Renal cortical epithelial cell (primary cell): Measurements from ENCODE around the gene UBE2R2. TPM values are rescaled to one million over a fixed set of nuclear protein-coding genes. Genes with fewer than 3 reads are reported as not detected.
"Not testable (repeated sequence)": the region's sequence is repeated elsewhere in the genome, so short reads cannot be mapped to it uniquely, and the experiment has no call there.

ENCODE experiments used
- DNase-seq: peaks from one replicate; pipeline ENCODE4 v3.0.0-alpha.2; 2011; ENCODE audit warnings: low read depth
- total RNA-seq: library from RNA; depleted of rRNA; stranded (reverse); fragments of >200 nt; gene quantifications from 2 replicates; pipeline ENCODE4 v1.2.3, GENCODE V29; 2014

Gene UBE2R2
- 13.7 and 39.7 TPM in 2 replicates for total RNA-seq

DNA sequence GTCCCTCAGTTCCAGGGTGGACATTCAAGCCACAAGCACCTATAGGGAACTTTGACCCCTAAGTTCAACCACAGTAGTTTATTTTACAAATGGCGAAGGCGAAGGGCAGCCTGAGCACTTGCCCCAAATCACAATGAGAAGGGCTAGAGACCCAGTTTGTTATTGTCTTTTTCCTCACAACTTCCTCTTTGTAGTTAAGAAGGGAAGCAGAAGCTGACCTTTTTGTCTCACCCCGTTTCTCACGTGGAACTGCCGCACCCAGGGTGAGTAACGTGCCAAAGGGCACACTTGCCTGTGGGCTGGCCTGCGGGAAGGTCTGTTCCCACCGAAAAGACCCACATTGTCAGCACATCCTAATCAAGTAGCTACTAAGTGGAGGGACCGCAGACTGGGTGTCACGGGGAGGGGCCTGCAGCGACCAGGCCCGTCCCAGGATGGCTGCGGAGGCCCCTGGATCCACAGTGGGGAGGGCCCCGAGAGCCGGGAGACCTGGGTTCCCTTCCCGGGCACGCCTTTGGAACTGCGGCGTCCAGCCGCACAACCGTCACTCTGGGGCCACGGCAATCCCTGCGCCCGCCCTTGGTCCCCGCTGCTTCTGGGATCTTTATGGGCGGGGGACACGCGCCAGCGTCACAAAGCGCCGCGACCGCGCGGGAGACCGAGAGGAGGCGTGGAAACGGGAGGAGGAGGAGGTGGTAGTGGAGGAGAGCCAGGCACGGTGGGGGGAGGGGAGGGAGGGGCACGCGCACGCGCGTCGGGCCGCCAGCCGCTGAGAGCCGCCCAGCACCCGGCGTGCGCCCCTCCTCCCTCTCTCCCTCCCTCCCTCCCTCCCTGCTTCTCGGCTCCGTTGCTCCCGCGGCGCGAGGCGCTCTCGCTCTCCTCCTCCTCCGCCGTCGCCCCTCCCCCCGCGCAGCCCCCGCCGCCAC, at the start of gene UBE2R2:
TSS of gene UBE2R2 (plus strand) at position 834 of the 926 bp plus-strand sequence. CDS start 598 bp downstream, outside the sequence.
- DNase-seq, result peak; percentile 86

DNA sequence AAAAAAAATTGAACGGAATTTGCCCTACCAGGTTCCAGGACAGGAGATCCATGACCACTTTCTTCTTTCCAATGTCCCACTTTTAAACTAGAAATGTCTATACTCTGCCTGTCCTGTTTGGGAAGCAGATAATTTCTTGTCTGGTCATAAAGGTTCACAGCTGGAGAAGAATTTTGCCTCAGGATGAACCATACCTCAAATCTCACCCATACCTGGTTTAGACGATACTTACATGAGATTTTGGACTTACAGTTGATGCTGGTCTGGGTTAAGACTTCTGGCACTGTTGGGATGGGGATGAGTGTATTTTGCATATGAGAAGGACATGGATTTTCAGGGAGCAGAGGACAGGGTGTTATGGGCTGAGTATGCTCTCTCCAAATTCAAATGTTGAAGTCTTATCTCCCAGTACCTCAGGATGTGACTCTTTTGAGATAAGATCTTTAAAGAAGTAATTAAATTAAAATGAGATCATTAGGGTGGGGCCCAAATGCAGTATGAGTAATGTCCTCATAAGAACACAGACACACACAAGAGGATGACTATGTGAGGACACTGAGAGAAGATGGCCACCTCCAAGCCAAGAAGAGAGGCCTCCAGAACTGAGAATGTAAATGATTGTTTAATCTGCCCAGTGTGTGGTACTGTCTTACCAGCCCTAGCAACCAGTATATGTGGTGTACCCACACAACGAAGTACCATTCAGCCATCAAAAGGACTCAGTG, 46.6 kb upstream of the UBE2R2 start:
- not testable (repeated sequence) for DNase-seq

- DNase-seq, result not testable (repeated sequence)
These were observed 43.8 kb upstream of the UBE2R2 start for GRCh38 chr9:33773135-33773534.

DNA sequence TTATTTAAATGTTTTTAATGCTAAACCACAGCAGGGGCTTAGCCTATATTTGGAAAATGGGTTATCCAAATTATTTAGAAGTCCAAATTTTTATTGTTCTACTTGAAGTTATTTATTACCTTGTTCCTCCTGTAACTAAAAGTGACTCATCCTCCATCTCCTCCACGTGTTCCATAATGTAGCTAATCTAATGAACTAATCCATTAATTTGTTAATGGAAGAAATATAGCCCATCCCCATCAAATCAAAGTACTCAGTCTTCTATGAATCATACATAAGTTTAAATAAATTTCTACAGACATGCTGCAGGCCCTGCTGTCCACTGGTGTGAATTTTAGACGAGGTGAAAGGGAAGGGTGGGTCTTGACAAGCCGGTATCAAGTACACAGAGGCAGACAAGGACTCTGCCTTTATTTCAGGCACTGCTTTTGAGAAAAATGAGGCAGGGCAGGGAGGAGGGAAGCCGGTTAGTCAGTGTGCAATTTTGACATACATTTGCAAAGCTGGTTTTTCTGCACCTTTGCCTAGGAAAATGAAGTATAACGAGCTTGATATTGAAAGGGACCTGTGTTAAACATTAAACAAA, 42.8 kb upstream of the UBE2R2 start:
- not testable (repeated sequence) for DNase-seq

- no peak for DNase-seq
These were observed 40.4 kb upstream of the UBE2R2 start for GRCh38 chr9:33776578-33776977.

DNA sequence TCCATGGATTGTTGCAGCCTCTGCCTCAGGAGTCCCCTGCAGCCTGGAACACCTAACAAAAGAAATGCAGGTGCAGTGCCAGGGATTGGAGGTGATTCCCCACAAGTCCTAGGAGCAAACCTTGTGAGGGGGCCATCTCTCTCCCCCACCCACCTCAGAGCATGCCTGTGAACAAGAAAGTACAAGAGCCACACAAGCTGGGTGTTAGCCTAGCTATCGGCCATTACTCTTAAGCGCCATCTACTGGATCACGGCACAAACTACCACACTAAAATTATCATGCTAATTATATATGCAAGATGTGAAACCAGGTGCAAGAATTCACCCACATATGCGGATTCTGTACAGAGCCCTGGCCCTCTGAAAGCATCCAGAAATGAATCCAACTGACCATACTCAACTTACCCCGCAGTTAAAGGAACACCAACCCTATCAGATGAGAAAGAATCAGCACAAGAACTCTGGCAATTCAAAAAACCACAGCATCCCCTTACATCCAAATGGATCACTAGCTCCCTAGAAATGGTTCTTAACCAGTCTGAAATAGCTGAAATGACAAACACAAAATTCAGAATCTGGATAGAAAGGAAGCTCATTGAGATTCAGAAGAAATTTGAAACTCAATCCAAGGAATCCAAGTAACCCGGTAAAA, 38.1 kb upstream of the UBE2R2 start:
- DNase-seq, result peak; percentile 59

GRCh38 chr9:33780276-33780675, 36.7 kb upstream of the UBE2R2 start:
- DNase-seq, result no peak

DNA sequence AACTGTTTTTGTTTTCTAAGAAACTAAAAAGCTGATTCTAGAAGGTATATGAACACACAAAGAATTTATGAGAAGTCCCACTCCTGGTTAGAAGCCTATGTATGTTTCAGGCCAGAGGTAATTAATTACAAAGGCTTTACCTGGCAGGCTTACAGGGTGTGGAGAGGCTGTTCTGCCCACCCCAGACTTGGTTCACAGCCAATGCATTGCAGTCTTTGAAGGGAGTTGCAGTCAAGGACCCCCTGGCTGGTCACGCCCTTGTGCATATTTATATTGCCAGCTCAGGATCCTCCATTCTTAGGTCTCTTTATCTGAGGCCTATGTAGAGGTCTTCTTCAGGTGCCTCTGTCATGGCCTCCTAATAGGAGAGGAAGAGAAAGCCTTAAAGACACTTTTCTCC, 35.2 kb upstream of the UBE2R2 start:
- no peak for DNase-seq

DNA sequence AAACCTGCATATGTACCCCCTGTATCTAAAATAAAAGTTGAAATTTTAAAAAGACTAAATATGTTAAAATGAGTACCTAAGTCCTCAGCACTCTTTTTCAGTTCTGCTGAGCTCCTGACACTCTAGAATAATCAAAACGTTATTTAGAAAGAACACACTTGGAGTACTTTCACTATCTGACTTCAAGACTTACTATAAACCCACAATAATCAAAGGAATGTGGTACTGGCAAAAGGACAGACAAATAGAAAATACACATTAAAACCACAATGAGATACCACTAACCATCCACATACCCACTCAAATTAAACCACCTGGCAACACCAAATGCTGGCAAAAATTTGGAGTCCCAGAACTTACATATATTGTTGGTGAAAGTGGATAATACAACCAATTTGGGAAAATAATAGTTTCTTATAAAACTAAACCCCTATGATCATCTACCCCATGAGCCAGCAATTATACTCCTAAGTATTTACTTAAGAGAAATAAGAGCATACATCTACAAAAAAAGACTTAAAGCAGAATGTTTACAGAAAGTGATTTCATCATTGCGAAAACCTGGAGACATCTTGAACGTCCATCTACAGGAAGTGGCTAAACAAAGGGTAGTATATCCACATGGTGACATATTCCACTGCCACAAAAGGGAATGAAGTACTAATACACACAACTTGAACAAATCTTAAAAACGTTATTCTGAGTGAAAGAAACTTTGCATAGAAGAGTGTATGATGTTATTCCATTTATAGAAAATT, 34.4 kb upstream of the UBE2R2 start:
- DNase-seq, result peak; percentile 57

DNA sequence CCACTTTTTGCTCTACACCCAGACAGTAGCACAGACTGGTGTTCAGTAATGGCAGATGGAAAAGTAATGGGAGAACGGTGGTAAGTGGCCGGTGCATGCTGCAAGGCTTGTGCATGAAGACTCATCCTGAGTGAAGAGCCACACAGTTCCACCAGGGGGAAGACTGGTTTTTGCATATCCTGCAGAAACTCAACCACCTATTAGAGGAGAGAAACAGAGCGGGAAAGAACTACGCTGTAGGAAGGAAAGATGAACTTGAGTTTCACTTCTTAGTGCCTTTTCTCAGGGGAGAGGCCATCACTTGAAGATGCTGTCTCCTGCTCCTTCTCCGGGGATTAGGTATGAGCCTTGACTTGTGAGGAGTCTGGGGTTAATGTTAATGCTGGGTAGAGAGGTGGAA, 31.0 kb upstream of the UBE2R2 start:
- no peak for DNase-seq

DNA sequence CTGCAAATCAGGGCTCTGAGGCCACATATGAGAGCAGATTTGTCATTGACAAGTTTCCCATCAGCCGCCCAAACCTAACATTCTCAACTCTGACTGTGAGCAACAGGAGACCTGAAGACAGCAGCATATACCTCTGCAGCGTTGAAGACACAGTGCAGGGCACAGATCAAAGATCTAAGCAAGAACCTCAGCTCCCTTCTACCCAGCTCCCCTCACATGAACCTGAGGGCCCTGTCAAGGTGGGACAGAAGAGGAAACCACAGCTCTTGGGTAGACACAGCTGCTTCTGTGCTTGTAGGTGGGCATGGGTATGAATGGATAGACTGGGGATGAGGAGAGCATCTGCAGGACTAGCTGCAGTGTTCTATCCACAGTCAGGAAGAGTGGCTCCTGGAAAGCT, 30.3 kb upstream of the UBE2R2 start:
- no peak for DNase-seq

DNA sequence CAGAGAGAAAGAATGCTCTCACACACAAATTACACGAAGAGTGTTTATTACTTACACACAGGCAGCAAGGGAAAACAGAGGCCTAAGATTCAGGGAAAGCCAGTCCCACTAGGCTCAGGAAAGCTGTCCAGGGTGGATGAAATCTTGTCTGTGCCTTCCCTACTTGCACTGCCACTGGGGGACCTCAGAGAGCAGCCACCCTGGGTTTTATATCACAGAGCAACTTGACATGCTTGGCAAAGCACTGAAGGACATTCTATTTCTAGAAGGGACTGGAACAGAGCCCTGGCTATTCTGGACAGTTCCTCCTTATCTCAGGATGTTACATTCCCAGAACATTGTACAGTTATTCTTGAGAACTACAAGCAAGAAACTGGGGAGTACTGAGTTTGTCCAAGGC, 29.1 kb upstream of the UBE2R2 start:
- DNase-seq, result no peak

DNA sequence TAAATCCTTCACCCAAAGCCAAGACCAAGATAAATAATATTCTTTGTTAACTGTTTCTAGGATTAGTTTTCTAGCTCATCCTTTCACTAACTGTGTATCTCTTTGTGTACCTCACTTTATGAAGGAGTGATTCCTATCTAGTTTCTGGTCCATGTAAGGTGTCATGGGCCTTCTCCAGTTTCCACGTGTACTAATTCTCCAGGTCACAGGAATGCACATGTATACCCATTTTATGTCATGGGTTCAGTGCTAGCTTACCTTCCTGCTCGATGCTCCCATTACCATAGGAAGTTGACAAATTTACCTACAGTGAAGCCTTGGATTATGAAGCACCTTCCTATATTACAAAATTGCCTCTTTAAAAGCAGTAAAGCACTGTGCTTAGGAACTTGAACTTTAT, 27.5 kb upstream of the UBE2R2 start:
- DNase-seq, result not testable (repeated sequence)

DNA sequence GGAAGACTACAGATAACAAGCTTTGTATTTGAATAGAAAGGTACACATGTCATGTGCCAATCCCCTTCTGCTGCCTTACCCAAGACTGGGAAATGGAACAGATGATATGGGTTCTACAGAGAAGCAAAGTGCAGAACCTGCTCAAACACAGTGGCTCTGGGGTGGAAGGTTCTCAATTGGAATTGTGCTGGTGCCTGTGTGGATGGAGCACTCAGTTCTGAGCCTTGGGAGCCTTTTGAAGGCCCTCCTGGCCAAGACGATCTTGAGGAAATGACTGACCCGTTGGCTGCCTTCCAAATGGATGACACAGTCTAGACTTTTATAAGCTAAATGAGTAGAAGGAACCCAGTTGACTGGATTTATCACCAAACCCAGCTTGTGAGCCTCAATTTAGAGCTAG, 25.8 kb upstream of the UBE2R2 start:
- peak; percentile 43 for DNase-seq

- not testable (repeated sequence) for DNase-seq
These were observed 23.5 kb upstream of the UBE2R2 start for GRCh38 chr9:33793496-33793895.

- DNase-seq, result no peak
These were observed 22.4 kb upstream of the UBE2R2 start for GRCh38 chr9:33794560-33794959.

- no peak for DNase-seq
These were observed 21.7 kb upstream of the UBE2R2 start, which contains the start of gene PRSS3 for GRCh38 chr9:33795281-33795680. PRSS3 (plus strand) TSS chr9:33795561; CDS start chr9:33795574, 13 bp downstream.

DNA sequence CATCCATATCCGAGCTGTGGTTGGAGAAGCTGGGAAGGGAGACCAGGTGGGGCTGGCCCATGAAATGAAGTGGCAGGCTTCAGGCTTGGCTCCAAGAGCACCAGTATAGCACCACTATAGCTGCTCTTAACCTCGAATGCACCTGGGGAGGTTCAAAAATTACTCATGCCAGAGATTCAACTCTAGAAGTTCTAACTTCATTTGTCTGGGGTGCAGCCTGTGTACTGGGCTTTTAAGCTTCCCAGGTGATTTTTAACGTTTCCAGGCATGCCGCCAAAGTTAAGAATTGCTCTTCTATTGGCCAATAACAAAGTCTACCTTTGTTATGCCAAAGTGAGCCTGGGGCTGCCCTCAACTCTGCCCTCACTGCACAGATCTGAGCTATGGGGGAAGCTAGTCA, 21.1 kb upstream of the UBE2R2 start:
- no peak for DNase-seq

GRCh38 chr9:33796679-33797078, 20.3 kb upstream of the UBE2R2 start:
- not testable (repeated sequence) for DNase-seq

GRCh38 chr9:33797837-33798236, 19.1 kb upstream of the UBE2R2 start:
- no peak for DNase-seq

DNA sequence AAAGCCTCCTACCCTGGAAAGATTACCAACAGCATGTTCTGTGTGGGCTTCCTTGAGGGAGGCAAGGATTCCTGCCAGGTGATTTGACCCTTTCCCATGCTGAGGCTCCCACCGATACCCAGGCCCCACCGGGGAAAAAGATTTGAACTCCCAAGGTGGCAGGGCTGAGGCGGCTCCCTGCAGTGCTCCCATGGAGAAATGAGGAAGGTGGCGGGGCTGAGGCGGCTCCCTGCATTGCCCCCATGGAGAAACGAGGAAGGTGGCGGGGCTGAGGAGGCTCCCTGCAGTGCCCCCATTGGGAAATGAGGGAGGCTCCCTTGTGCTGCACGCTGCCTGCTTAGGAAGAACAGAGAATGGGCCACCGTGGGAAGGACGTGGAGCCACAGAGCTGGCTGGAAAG, 18.4 kb upstream of the UBE2R2 start:
- DNase-seq, result no peak
